KBM-7 (cell line): ENCODE results near the gene FBXO33.

Source experiments
- DNase-seq: peaks from one replicate; pipeline ENCODE4 v3.0.0-alpha.2; 2015
- in situ Hi-C: fragments of 300-500 bp; cut with MboI; formaldehyde crosslinking; loops from 2 replicates; pipeline ENCODE4 v1.14.3; 2020; ENCODE audit warnings: low sequenced_read_pairs, low pct_unique_long_range_greater_than_20kb, mixed read lengths

The FBXO33 gene

DNA sequence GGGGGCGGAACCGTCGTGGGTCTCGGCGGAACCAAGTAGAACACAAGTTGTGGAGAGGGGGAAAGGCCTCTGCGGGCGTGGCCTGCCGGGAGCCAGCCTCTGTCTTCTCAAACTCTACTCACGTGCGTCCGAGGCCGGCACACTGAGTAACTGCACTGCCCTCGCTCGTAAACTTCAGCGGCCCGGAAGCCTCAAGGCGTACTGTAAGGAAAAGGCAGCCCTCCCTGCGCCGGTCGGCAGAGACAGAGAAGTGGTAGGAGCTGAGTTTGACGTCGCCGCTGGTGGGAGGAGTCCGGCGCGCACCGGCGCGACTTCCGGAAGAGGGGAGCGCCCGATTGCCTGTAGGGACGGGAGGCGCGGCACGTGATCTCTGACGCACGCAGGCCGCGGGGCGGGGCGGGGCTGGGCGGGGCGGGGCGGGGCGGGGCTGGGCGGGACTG lies at the start of gene FBXO33:
FBXO33 (minus strand) TSS at position 255 of the 440 bp plus-strand sequence. CDS start 271 bp downstream, outside the sequence.
- peak; percentile 99 for DNase-seq
- in situ Hi-C loops, result no loop called here

DNA sequence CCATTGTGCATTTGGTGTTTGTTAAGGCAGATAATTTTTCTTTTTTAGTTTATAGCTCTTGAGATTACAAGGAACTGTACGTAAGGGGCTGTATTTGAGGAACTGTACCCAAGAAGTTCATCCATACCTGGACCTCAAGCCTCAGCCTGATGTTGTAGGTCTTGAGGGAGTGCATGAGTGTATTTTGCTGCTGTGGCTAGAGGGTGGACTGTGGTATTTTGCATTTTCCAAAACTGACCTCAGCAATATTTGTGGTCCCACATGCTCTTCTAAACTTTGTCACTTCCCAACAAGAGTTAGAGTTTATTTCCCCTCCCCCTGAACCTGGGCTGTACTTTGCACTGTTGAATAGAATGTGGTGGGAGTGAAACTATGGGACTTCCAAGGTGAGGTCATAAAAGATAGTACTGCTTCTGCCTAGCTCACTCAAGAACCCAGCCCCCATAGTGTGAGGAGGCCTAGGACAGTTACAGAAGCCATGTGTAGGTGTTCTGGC lies 42.2 kb upstream of the FBXO33 start:
- in situ Hi-C loops, result no loop called here
- no peak for DNase-seq

- in situ Hi-C loops, result no loop called here
- no peak for DNase-seq
Observed at GRCh38 chr14:39472078-39472477, 39.8 kb upstream of the FBXO33 start.

- in situ Hi-C loops, result no loop called here
- DNase-seq, result peak; percentile 49
Observed at GRCh38 chr14:39469094-39469710, 37.0 kb upstream of the FBXO33 start.

- in situ Hi-C loops, result no loop called here
- DNase-seq, result peak; percentile 52
Observed at GRCh38 chr14:39467889-39468524, 35.8 kb upstream of the FBXO33 start.

GRCh38 chr14:39459795-39460478 lies 27.7 kb upstream of the FBXO33 start:
- in situ Hi-C loops, result no loop called here
- DNase-seq, result no peak

GRCh38 chr14:39456702-39457250 lies 24.5 kb upstream of the FBXO33 start:
- in situ Hi-C loops, result no loop called here
- no peak for DNase-seq

GRCh38 chr14:39454906-39455539 lies 22.8 kb upstream of the FBXO33 start:
- no peak for DNase-seq
- in situ Hi-C loops, result no loop called here

DNA sequence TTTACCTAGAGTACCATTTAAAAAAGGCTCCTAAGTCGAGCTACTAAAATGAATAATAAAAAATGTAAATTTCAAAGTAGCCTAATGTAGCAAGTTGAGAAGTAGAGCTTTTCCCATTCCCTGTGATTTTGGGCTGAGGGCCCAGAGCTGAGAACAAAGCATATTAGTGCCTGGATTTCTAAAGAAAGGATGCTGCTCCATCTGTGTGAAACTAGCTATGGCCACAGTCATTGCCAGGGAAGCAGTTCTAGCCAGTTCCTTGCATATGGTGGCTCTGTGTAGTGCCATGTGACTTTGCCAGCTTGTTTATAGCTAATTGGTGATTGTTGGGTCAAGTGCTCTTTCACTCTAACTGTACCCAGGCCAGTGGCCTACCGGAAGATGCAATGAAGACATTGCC lies 20.4 kb upstream of the FBXO33 start:
- DNase-seq, result no peak
- in situ Hi-C loops, result no loop called here

DNA sequence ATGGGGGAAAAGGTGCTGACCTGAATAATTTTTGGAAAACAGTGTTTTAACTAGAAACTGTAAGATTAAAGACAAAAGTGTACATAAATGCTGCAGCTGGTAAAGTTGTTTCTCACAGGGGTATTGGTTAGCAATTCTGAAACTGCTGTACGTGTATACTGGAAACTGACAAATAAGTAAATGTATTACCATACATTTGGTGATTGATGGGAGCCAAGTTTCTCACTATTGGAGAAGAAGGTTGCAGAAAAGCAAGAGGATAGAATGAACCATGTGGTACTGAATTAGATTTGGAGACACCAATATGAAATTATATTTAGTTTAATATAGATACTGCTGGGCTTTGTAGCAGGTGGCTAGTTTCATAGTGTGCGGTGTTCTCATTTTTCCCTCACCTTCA lies 19.6 kb upstream of the FBXO33 start:
- no peak for DNase-seq
- in situ Hi-C loops, result no loop called here

DNA sequence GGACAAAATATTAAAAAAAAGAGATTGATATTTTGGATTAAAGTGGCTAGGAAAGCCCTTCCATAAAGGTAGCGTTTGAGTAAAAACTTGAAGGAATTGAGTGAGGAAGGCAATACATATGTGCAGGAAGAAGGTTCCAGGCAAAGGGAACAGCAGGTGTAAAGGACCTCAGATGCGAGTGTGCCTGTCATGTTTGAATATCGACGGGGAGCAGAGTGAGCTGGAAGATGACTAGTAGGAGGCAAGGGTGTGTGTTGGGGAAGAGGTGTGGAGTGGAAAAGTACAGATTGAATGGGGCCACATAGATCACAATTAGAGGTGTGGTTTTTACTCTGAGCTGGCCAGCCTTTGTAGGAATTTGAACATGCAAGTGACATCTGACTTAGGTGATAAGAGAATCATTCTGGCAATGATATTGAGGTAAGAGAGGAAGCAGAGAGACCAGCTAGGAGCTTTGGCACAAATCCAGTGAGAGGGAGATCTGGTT lies 15.0 kb upstream of the FBXO33 start:
- in situ Hi-C loops, result no loop called here
- DNase-seq, result no peak

DNA sequence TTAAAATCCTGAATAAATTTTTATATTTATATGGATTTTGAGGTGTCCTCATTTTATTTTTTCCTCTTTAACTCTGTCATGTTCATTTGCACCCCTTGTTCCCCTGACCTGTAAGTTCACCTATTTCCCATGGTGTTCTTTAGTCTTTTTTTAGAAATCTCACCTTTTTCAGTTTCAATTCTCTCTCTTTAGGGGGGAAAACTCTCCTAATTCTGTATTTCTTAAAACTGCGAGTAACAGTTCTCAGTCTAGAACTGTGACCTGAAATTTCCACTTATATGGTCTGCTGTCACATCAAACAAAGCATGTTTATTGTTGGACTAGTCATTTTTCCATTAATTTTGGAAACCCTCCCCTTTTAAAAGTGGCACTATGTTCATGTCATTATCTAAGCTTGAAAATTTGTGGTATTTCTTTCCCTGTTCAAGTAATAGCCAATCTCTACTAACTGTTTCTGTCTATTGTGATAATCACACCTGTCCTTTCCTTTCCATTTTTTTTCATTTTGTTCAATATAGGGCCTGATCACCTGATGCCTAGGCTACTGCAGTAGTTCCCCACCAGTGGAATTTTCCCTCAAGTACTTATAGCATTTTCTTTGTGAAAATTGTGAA lies 14.0 kb upstream of the FBXO33 start:
- in situ Hi-C loops, result no loop called here
- DNase-seq, result no peak

- no peak for DNase-seq
- in situ Hi-C loops, result no loop called here
Observed at GRCh38 chr14:39442293-39442692, 10.1 kb upstream of the FBXO33 start.

DNA sequence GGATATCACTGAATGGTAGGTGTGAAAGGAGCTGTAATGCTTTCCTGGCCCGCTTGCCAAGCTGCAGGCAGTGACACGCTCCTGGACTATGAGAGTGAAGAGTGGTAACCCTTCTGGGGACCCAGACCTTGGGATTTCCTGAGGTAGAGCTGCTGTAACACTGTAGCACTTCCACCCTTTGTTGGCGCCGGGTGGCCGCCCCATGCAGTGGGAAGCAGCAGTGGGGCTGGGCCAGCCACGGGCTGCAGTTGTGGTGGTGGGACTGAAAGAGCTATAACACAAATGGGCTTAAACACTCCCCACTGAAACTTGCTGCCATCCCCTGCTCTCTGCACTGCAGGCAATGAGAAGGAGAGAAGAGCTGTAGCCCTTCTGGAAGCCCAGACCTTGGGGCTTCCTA lies 9.6 kb upstream of the FBXO33 start:
- DNase-seq, result no peak
- in situ Hi-C loops, result no loop called here

- in situ Hi-C loops, result no loop called here
- DNase-seq, result no peak
Observed at GRCh38 chr14:39440975-39441374, 8.7 kb upstream of the FBXO33 start.

- DNase-seq, result no peak
- in situ Hi-C loops, result no loop called here
Observed at GRCh38 chr14:39435241-39435640, 3.0 kb upstream of the FBXO33 start.

DNA sequence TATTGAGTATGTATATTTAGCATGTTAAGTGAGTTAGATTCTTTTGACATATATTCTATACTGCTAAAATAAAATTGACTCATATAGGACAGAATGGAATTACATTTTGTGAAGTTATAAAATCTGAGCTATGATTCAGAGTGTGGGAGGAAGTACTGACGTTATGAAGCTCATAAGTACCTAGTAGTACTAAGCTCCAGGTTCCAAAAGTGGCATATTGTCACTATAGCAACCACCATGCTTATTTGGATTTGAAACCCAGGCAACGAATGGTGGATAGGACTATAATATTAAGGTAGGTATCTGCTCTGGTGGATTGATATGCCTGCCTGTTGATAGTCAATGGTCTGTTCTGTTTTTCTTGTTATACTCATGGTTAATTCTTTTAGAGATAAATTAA lies 2.2 kb upstream of the FBXO33 start:
- no peak for DNase-seq
- in situ Hi-C loops, result no loop called here

- in situ Hi-C loops, result no loop called here
- DNase-seq, result no peak
Observed at GRCh38 chr14:39433452-39433813, 1.2 kb upstream of the FBXO33 start.
